GM21526 (cell line): ENCODE measurements around the gene HSPA4.

ENCODE experiments used
- ATAC-seq: cut with Tn5 transposase; IDR thresholded peaks from one replicate; pipeline ENCODE4 v1.9.1; 2021; ENCODE audit warnings: moderate library complexity; ENCODE audit not compliant: unreplicated experiment, low FRiP score

The HSPA4 gene

GRCh38 chr5:133150909-133151544 is 99.2 kb downstream of the HSPA4 start:
- no peak for ATAC-seq

GRCh38 chr5:133154274-133155075 is 102.7 kb downstream of the HSPA4 start:
- no peak for ATAC-seq

- ATAC-seq = no peak
Measured at GRCh38 chr5:133155326-133155969, 103.6 kb downstream of the HSPA4 start.
